Measurements from ENCODE around the gene AVL9.

- TF ChIP-seq CTCF (IDR thresholded peaks at IDR 0.05; ENCODE audit: poor library complexity) (no peak), EZH2phosphoT487 (IDR thresholded peaks at IDR 0.05; ENCODE audit: low read depth, severe bottlenecking, unreplicated experiment) (no peak)
Observed at GRCh38 chr7:32490127-32490796, 5.0 kb upstream of the AVL9 start, which contains the start of gene LSM5.

Measured in hepatocyte (in vitro differentiated cells).